SH-SY5Y (cell line): ENCODE measurements around the gene GPX2.

ENCODE experiments used
- GATA2 ChIP-seq: IDR thresholded peaks from 2 replicates; pipeline ENCODE4 v1.6.1; 2011; ENCODE audit warnings: mild to moderate bottlenecking, low read depth, low read length
- GATA3 ChIP-seq: IDR thresholded peaks from 2 replicates; pipeline ENCODE4 v1.6.1; 2011; ENCODE audit warnings: low read depth, mild to moderate bottlenecking, low read length, moderate library complexity

DNA sequence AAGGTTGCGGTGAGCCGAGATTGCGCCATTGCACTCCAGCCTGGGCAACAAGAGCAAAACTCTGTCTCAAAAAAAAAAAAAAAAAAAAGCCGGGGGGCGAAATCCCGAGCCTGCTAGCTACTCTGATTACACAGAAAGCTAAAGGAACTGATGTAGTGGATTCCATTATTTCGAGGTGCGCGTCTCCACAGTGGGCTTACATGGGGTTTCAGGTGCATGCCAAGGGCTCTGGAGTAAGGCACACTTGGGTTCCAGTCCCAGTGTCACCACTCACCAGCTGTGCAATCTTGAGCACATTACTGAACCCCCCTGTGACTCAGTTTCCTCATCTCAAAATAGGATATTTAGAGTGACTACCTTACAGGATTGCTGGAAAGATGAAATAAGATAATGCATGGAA is 31.3 kb upstream of the GPX2 start:
- TF ChIP-seq GATA2 (no peak), GATA3 (no peak)
